CD4-positive, alpha-beta memory T cell (primary cell): Measurements from ENCODE around the gene LRCH3. TPM values are rescaled to one million over a fixed set of nuclear protein-coding genes. Genes with fewer than 3 reads are reported as not detected.

Source experiments
- CTCF ChIA-PET: fragments of 350-600 bp; sonication (Branson Sonifier 250); formaldehyde crosslinking; loops from one replicate; lab custom pipeline; 2021; ENCODE audit warnings: inconsistent platforms; ENCODE audit not compliant: partially characterized antibody; lab: Charles Lee
- POLR2A ChIA-PET: fragments of 350-600 bp; sonication (Branson Sonifier 250); formaldehyde crosslinking; loops from one replicate; lab custom pipeline; 2021; ENCODE audit not compliant: partially characterized antibody; lab: Charles Lee
- DNase-seq, 5 donors: peaks; one replicate each; pipeline versions ENCODE4 v3.0.0 to v3.0.0-alpha.2; 2020 to 2022; ENCODE audit warnings: mixed read lengths in 1 of 5
- H3K27ac ChIP-seq: one replicate; pipeline ENCODE4 v1.7.0; 2013; ENCODE audit warnings: low read depth, low read length
- H3K27me3 ChIP-seq: 2 replicates; pipeline ENCODE4 v1.7.0; 2013; ENCODE audit warnings: mild to moderate bottlenecking, low read length, moderate library complexity; ENCODE audit not compliant: insufficient read depth
- H3K36me3 ChIP-seq: 2 replicates; pipeline ENCODE4 v1.7.0; 2013; ENCODE audit warnings: mild to moderate bottlenecking, low read length, moderate library complexity; ENCODE audit not compliant: insufficient read depth
- H3K4me1 ChIP-seq: 2 replicates; pipeline ENCODE4 v1.7.0; 2013; ENCODE audit warnings: mild to moderate bottlenecking, low read length, moderate library complexity; ENCODE audit not compliant: insufficient read depth
- H3K4me3 ChIP-seq, 2 donors: one replicate each; pipeline ENCODE4 v1.7.0; 2013; ENCODE audit warnings: low read length in 2 of 2, mild to moderate bottlenecking in 1 of 2
- H3K9me3 ChIP-seq, 2 donors: one replicate each; pipeline ENCODE4 v1.7.0; 2013; ENCODE audit warnings: low read length in 2 of 2, control low read depth in 1 of 2; ENCODE audit not compliant: control insufficient read depth in 1 of 2
- H3K27ac Mint-ChIP-seq, 7 donors: one replicate each; pipeline ENCODE4 v1.8.0; 2020 to 2021; ENCODE audit warnings: mixed read lengths in 7 of 7, mild to moderate bottlenecking in 6 of 7, inconsistent platforms in 3 of 7, moderate library complexity in 3 of 7
- H3K27me3 Mint-ChIP-seq, 2 donors: one replicate each; pipeline ENCODE4 v1.8.0; 2020 to 2021; ENCODE audit warnings: mixed read lengths in 2 of 2
- H3K36me3 Mint-ChIP-seq, 2 donors: one replicate each; pipeline ENCODE4 v1.8.0; 2020 to 2021; ENCODE audit warnings: mixed read lengths in 2 of 2, inconsistent platforms in 1 of 2, mild to moderate bottlenecking in 1 of 2
- H3K4me1 Mint-ChIP-seq, 4 donors: one replicate each; pipeline ENCODE4 v1.8.0; 2020 to 2021; ENCODE audit warnings: mixed read lengths in 4 of 4, mild to moderate bottlenecking in 1 of 4
- H3K4me3 Mint-ChIP-seq, 8 donors: one replicate each; pipeline ENCODE4 v1.8.0; 2020 to 2021; ENCODE audit warnings: mixed read lengths in 8 of 8, mild to moderate bottlenecking in 7 of 8, moderate library complexity in 6 of 8, inconsistent platforms in 3 of 8
- H3K9me3 Mint-ChIP-seq, 8 donors: one replicate each; pipeline ENCODE4 v1.8.0; 2020 to 2021; ENCODE audit warnings: mixed read lengths in 8 of 8, mild to moderate bottlenecking in 5 of 8, inconsistent platforms in 3 of 8, moderate library complexity in 1 of 8
- intact Hi-C: fragments of 100-400 bp; cut with micrococcal nuclease; formaldehyde crosslinking; loops from one replicate; pipeline ENCODE4 v1.15.1; 2023
- polyA plus RNA-seq, 2 donors: library from polyadenylated mRNA; unstranded; fragments of 300-500 nt; fragmentation: Illumina TruSeq; gene quantifications; one replicate each; pipeline ENCODE4 v1.2.3, GENCODE V29; 2021
- total RNA-seq, 2 experiments: library from RNA; stranded (reverse); gene quantifications; one replicate each; pipeline ENCODE4 v1.2.3, GENCODE V29; 2021

The LRCH3 gene
- total and polyA plus RNA-seq, 4 experiments from 2014 or later: 7.4 to 87.7 (median 48.7) TPM

GRCh38 chr3:197798863-197799262 is 7.8 kb downstream of the LRCH3 start:
- Histone ChIP-seq H3K27ac (no peak overlapping the region), H3K9me3 (no peaks in the 10 kb centered on the region), H3K27me3 (no peaks in the 10 kb centered on the region), H3K4me3 (no peak overlapping the region), H3K4me1 (peaks cover 64% of the 10 kb centered on the region), H3K36me3 (no peaks in the 10 kb centered on the region)
- peak overlapping the region in 4 of 7 donors; percentile 12 to 44 (median 27) for H3K27ac Mint-ChIP-seq
- DNase-seq: no peak
- intact Hi-C loops: no loop called here
- peaks cover 0 to 2% of the 10 kb centered on the region in 2 donors for H3K36me3 Mint-ChIP-seq
- no peak overlapping the region for H3K4me3 Mint-ChIP-seq
- ChIA-PET CTCF (no interaction called here), POLR2A (no interaction called here)
- H3K4me1 Mint-ChIP-seq: peaks cover 50 to 80% (median 61%) of the 10 kb centered on the region in 4 donors
- H3K27me3 Mint-ChIP-seq: no peaks in the 10 kb centered on the region
- no peaks in the 10 kb centered on the region for H3K9me3 Mint-ChIP-seq

- H3K4me3 ChIP-seq: no peak overlapping the region
- CTCF ChIA-PET: interaction anchor here (0.7 to 1.2 kb wide), 2 partner anchors 16 to 18 kb away, joined by 3 to 7 read pairs; no protein-coding TSS in a partner anchor
These were observed 9.3 kb downstream of the LRCH3 start for GRCh38 chr3:197800379-197800778.

GRCh38 chr3:197801891-197802778 is 11.1 kb downstream of the LRCH3 start:
- no peak overlapping the region for H3K27ac ChIP-seq
- H3K4me3 Mint-ChIP-seq: peak overlapping the region in 5 of 8 donors; percentile 3 to 56 (median 24)
- H3K27ac Mint-ChIP-seq: peak overlapping the region; percentile 74 to 84 (median 77)
- H3K4me3 ChIP-seq: no peak overlapping the region
- DNase-seq: peak; percentile 20 to 48 (median 36)
- ChIA-PET POLR2A (interaction anchor here (1.1 to 2.3 kb wide), 2 partner anchors 9 to 11 kb away, joined by 5 to 9 read pairs; partner anchors contain the start of gene LRCH3), CTCF (interaction anchor here (0.9 to 1.5 kb wide), 3 partner anchors 11 to 18 kb away, joined by 3 to 6 read pairs (median 4); partner anchors contain the start of gene LRCH3)
- no peaks in the 10 kb centered on the region for H3K36me3 ChIP-seq
- H3K27me3 ChIP-seq: no peaks in the 10 kb centered on the region
- peaks cover 4% of the 10 kb centered on the region in 2 donors for H3K36me3 Mint-ChIP-seq
- no peaks in the 10 kb centered on the region for H3K27me3 Mint-ChIP-seq
- no peaks in the 10 kb centered on the region for H3K9me3 Mint-ChIP-seq
- intact Hi-C loops: loop anchor here (1.0 to 5.0 kb wide), 3 partner anchors 11 to 205 kb away; partner anchors contain the start of gene LRCH3
- peaks cover 34 to 58% (median 43%) of the 10 kb centered on the region in 4 donors for H3K4me1 Mint-ChIP-seq
- H3K4me1 ChIP-seq: peaks cover 44% of the 10 kb centered on the region
- no peaks in the 10 kb centered on the region for H3K9me3 ChIP-seq

More at GRCh38 chr3:197800379-197800778, 9.3 kb downstream of the LRCH3 start:
- Mint-ChIP-seq H3K36me3 (peaks cover 0 to 2% of the 10 kb centered on the region in 2 donors), H3K27me3 (no peaks in the 10 kb centered on the region), H3K4me1 (peaks cover 42 to 70% (median 51%) of the 10 kb centered on the region in 4 donors), H3K27ac (peak overlapping the region in 4 of 7 donors; percentile 3 to 74 (median 60)), H3K4me3 (peak overlapping the region in 1 of 8 donors; percentile 17), H3K9me3 (no peaks in the 10 kb centered on the region)
- Histone ChIP-seq H3K27me3 (no peaks in the 10 kb centered on the region), H3K9me3 (no peaks in the 10 kb centered on the region), H3K36me3 (no peaks in the 10 kb centered on the region), H3K27ac (no peak overlapping the region), H3K4me1 (peaks cover 49% of the 10 kb centered on the region)
- intact Hi-C loops: loop anchor here (5.0 kb wide), 1 partner anchor 203 kb away; no protein-coding TSS in a partner anchor
- DNase-seq: no peak
- POLR2A ChIA-PET: interaction anchor here (2.3 kb wide), 1 partner anchor 9 kb away, joined by 9 read pairs; the partner anchor contains the start of gene LRCH3

GRCh38 chr3:197802779-197803459 is 11.9 kb downstream of the LRCH3 start:
- POLR2A ChIA-PET: interaction anchor here (1.2 kb wide), 1 partner anchor 12 kb away, joined by 5 read pairs; the partner anchor contains the start of gene LRCH3
- intact Hi-C loops: loop anchor here (1.0 to 5.0 kb wide), 3 partner anchors 12 to 206 kb away; partner anchors contain the start of gene LRCH3
- Mint-ChIP-seq H3K27ac (peak overlapping the region in 4 of 7 donors; percentile 22 to 84 (median 48)), H3K4me3 (no peak overlapping the region), H3K4me1 (peaks cover 34 to 59% (median 44%) of the 10 kb centered on the region in 4 donors), H3K27me3 (no peaks in the 10 kb centered on the region), H3K9me3 (no peaks in the 10 kb centered on the region), H3K36me3 (peaks cover 4% of the 10 kb centered on the region in 2 donors)
- peak in 1 of 5 donors; percentile 6 for DNase-seq
- no peaks in the 10 kb centered on the region for H3K27me3 ChIP-seq
- no peak overlapping the region for H3K4me3 ChIP-seq
- H3K4me1 ChIP-seq: peaks cover 44% of the 10 kb centered on the region
- no peaks in the 10 kb centered on the region for H3K36me3 ChIP-seq
- H3K9me3 ChIP-seq: no peaks in the 10 kb centered on the region
- CTCF ChIA-PET: interaction anchor here (1.1 to 1.5 kb wide), 2 partner anchors 12 to 19 kb away, joined by 3 to 4 read pairs; partner anchors contain the start of gene LRCH3
- no peak overlapping the region for H3K27ac ChIP-seq

GRCh38 chr3:197804511-197804910 is 13.5 kb downstream of the LRCH3 start:
- H3K27ac ChIP-seq: no peak overlapping the region
- H3K9me3 Mint-ChIP-seq: no peaks in the 10 kb centered on the region
- DNase-seq: no peak
- POLR2A ChIA-PET: no interaction called here
- CTCF ChIA-PET: no interaction called here
- H3K4me1 Mint-ChIP-seq: peaks cover 39 to 59% (median 48%) of the 10 kb centered on the region in 4 donors
- no peaks in the 10 kb centered on the region for H3K27me3 Mint-ChIP-seq
- no peak overlapping the region for H3K4me3 Mint-ChIP-seq
- H3K27me3 ChIP-seq: no peaks in the 10 kb centered on the region
- no peaks in the 10 kb centered on the region for H3K9me3 ChIP-seq
- peaks cover 4 to 6% of the 10 kb centered on the region in 2 donors for H3K36me3 Mint-ChIP-seq
- no peak overlapping the region for H3K4me3 ChIP-seq
- H3K4me1 ChIP-seq: peaks cover 40% of the 10 kb centered on the region
- H3K36me3 ChIP-seq: no peaks in the 10 kb centered on the region
- intact Hi-C loops: loop anchor here (5.0 kb wide), 1 partner anchor 207 kb away; no protein-coding TSS in a partner anchor
- H3K27ac Mint-ChIP-seq: no peak overlapping the region

- H3K4me1 ChIP-seq: peaks cover 18% of the 10 kb centered on the region
- H3K36me3 ChIP-seq: no peaks in the 10 kb centered on the region
- no peaks in the 10 kb centered on the region for H3K27me3 Mint-ChIP-seq
- peak overlapping the region in 4 of 7 donors; percentile 1 to 70 (median 12) for H3K27ac Mint-ChIP-seq
- no peaks in the 10 kb centered on the region for H3K27me3 ChIP-seq
- peaks cover 28 to 42% (median 34%) of the 10 kb centered on the region in 4 donors for H3K4me1 Mint-ChIP-seq
- H3K27ac ChIP-seq: no peak overlapping the region
- H3K4me3 ChIP-seq: no peak overlapping the region
- peak overlapping the region in 1 of 8 donors; percentile 1 for H3K4me3 Mint-ChIP-seq
- DNase-seq: no peak
- H3K9me3 Mint-ChIP-seq: no peaks in the 10 kb centered on the region
- intact Hi-C loops: no loop called here
- no peaks in the 10 kb centered on the region for H3K9me3 ChIP-seq
- CTCF ChIA-PET: no interaction called here
- POLR2A ChIA-PET: no interaction called here
- peaks cover 4% of the 10 kb centered on the region in 2 donors for H3K36me3 Mint-ChIP-seq
These were observed 17.0 kb downstream of the LRCH3 start for GRCh38 chr3:197807969-197808587.
